Epithelial cell of esophagus (primary cell): ENCODE results near the gene HOXB9.

Source experiments
- DNase-seq: peaks from one replicate; pipeline ENCODE4 v3.0.0; 2010; ENCODE audit warnings: low read depth
- H3K4me3 ChIP-seq: 2 replicates; pipeline ENCODE4 v1.5.1; 2011; ENCODE audit warnings: mild to moderate bottlenecking, low read length, control low read depth
- CTCF ChIP-seq: IDR thresholded peaks from 2 replicates; pipeline ENCODE4 v1.5.1; 2011; ENCODE audit warnings: low read depth, mild to moderate bottlenecking, low read length, control low read depth, inconsistent platforms; ENCODE audit not compliant: insufficient read depth; ENCODE audit errors: missing control alignments

HOXB9 gene

GRCh38 chr17:48599354-48599753 is 26.8 kb downstream of the HOXB9 start:
- H3K4me3 ChIP-seq, result no peak overlapping the region
- no peak for TF ChIP-seq CTCF
- DNase-seq, result no peak

GRCh38 chr17:48598736-48599135 is 27.4 kb downstream of the HOXB9 start:
- TF ChIP-seq CTCF, result no peak
- no peak overlapping the region for H3K4me3 ChIP-seq
- no peak for DNase-seq

- no peak for TF ChIP-seq CTCF
- no peak overlapping the region for H3K4me3 ChIP-seq
- DNase-seq, result no peak
Observed at GRCh38 chr17:48597778-48598631, 28.2 kb downstream of the HOXB9 start.

GRCh38 chr17:48597528-48597777 is 28.7 kb downstream of the HOXB9 start:
- no peak overlapping the region for H3K4me3 ChIP-seq
- no peak for DNase-seq
- no peak for TF ChIP-seq CTCF

GRCh38 chr17:48596735-48597527 is 29.2 kb downstream of the HOXB9 start:
- DNase-seq, result no peak
- no peak for TF ChIP-seq CTCF
- no peak overlapping the region for H3K4me3 ChIP-seq

- no peak for TF ChIP-seq CTCF
- DNase-seq, result no peak
- H3K4me3 ChIP-seq, result no peak overlapping the region
Observed at GRCh38 chr17:48596000-48596734, 30.0 kb downstream of the HOXB9 start.
